K562 (cell line): Measurements from ENCODE around the gene TMEM45A. TPM values are rescaled to one million over a fixed set of nuclear protein-coding genes. Genes with fewer than 3 reads are reported as not detected.

ENCODE experiments used
- ATAC-seq: fragments of 200-7000 bp; cut with Tn5 transposase; 3 replicates; pipeline ENCODE4 v1.9.1; 2020; ENCODE audit warnings: moderate library complexity
- BruUV-seq: library from RNA; stranded (reverse); fragments of 400-500 nt; replicated peaks from 2 replicates; lab custom pipeline; 2021; lab: Mats Ljungman, UMichigan
- CTCF ChIA-PET: fragments of 300-600 bp; formaldehyde crosslinking; extraction: SDS; loops from one replicate; lab custom pipeline; 2021; ENCODE audit warnings: low intra/inter-chr PET ratio; lab: Yijun Ruan, JAX
- POLR2A ChIA-PET: fragments of 300-600, 350-650 bp; sonication (Branson Sonifier 250); formaldehyde crosslinking; extraction: SDS; loops from one replicate; lab custom pipeline; 2021; ENCODE audit warnings: antibody characterized with exemption, inconsistent platforms; lab: Yijun Ruan, JAX
- DNase-seq, 4 experiments: peaks; one replicate each; pipeline versions ENCODE4 v3.0.0 to v3.0.0-alpha.2; 2011 to 2018; ENCODE audit warnings: low spot score in 3 of 4, mixed read lengths in 3 of 4; ENCODE audit errors: extremely low read depth in 1 of 4
- FAIRE-seq: peaks from 2 replicates; lab custom pipeline; 2011; peaks lifted over from hg19 to GRCh38; lab: Jason Lieb, UNC
- H2AFZ ChIP-seq: 2 replicates; pipeline ENCODE4 v1.6.0; 2011; ENCODE audit warnings: low read depth, low read length, control low read depth, inconsistent platforms
- H3K27ac ChIP-seq: fragments of 200-600 bp; 3 replicates; pipeline ENCODE4 v1.8.0; 2011; ENCODE audit warnings: low read depth, mild to moderate bottlenecking, control low read depth, inconsistent platforms, low read length, moderate library complexity, mixed read lengths; ENCODE audit errors: extremely low read depth
- H3K27me3 ChIP-seq, 2 experiments: fragments of 300-600 bp in 1 of 2; 2 replicates in 1 of 2; 3 replicates in 1 of 2; pipeline versions ENCODE4 v1.6.0 to v1.8.0; 2011; ENCODE audit warnings: inconsistent platforms in 2 of 2, low read length in 2 of 2, mild to moderate bottlenecking in 1 of 2, mixed read lengths in 1 of 2, moderate library complexity in 1 of 2; ENCODE audit not compliant: control insufficient read depth in 2 of 2, insufficient read depth in 2 of 2
- H3K36me3 ChIP-seq: fragments of 300-600 bp; 3 replicates; pipeline ENCODE4 v1.8.0; 2011; ENCODE audit warnings: mild to moderate bottlenecking, low read length, inconsistent platforms; ENCODE audit not compliant: control insufficient read depth, insufficient read depth
- H3K4me1 ChIP-seq, 2 experiments: fragments of 200-600 bp in 1 of 2; replicated peaks in 1 of 2; 2 replicates in 1 of 2; 3 replicates in 1 of 2; pipeline versions ENCODE4 v1.5.1 to v1.8.0; 2011; ENCODE audit warnings: inconsistent platforms in 2 of 2, low read length in 2 of 2, mild to moderate bottlenecking in 1 of 2, mixed read lengths in 1 of 2, moderate library complexity in 1 of 2; ENCODE audit not compliant: control insufficient read depth in 2 of 2, insufficient read depth in 2 of 2
- H3K4me2 ChIP-seq: 2 replicates; pipeline ENCODE4 v1.6.1; 2011; ENCODE audit warnings: low read length, control low read depth, inconsistent platforms, mixed read lengths; ENCODE audit not compliant: insufficient read depth
- H3K4me3 ChIP-seq: fragments of 200-600 bp; sonication (generic), shearing (Covaris generic); 2 replicates; pipeline ENCODE4 v1.5.1; 2016; ENCODE audit warnings: control low read depth, inconsistent platforms
- H3K79me2 ChIP-seq: fragments of 200-600 bp; 3 replicates; pipeline ENCODE4 v1.8.0; 2011; ENCODE audit warnings: low read length, inconsistent platforms; ENCODE audit not compliant: control insufficient read depth, insufficient read depth
- H3K9ac ChIP-seq, 2 experiments: 2 replicates each; pipeline versions ENCODE4 v1.6.0 to v1.6.1; 2011; ENCODE audit warnings: low read depth in 2 of 2, low read length in 2 of 2, control low read depth in 1 of 2, inconsistent platforms in 1 of 2, mild to moderate bottlenecking in 1 of 2, mixed read lengths in 1 of 2; ENCODE audit not compliant: insufficient read depth in 1 of 2
- H3K9me1 ChIP-seq: one replicate; pipeline ENCODE4 v1.6.0; 2011; ENCODE audit warnings: inconsistent platforms, mild to moderate bottlenecking, low read length, moderate library complexity; ENCODE audit not compliant: control insufficient read depth, insufficient read depth
- H3K9me3 ChIP-seq: replicated peaks from 2 replicates; pipeline ENCODE4 v1.5.1; 2011; ENCODE audit warnings: low read depth, low read length, inconsistent platforms; ENCODE audit not compliant: control insufficient read depth, insufficient read depth
- H4K20me1 ChIP-seq: replicated peaks from 2 replicates; pipeline ENCODE4 v1.6.1; 2011; ENCODE audit warnings: low read length, inconsistent platforms, mixed read lengths; ENCODE audit not compliant: control insufficient read depth, insufficient read depth
- NUFIP1 ChIP-seq: fragments of 450-650 bp; IDR thresholded peaks from 2 replicates; pipeline ENCODE4 v1.6.1; 2018; ENCODE audit not compliant: partially characterized antibody
- SNRNP70 ChIP-seq: fragments of 200-400 bp; formaldehyde crosslinking; optimal IDR thresholded peaks from 2 replicates; pipeline ENCODE3; 2017; ENCODE audit warnings: low read depth, low read length
- STAT6 ChIP-seq: sonication (generic); formaldehyde crosslinking; IDR thresholded peaks from 2 replicates; pipeline ENCODE4 v1.8.1; 2023; ENCODE audit warnings: mild to moderate bottlenecking, missing genetic modification reagents
- ZNF354B ChIP-seq: fragments of 250-450 bp; sonication (Bioruptor Pico); IDR thresholded peaks from 2 replicates; pipeline ENCODE4 v1.4.0; 2020
- WGBS: fragments of 100-300 bp; shearing (Covaris generic); methylation state at CpG from one replicate; pipeline ENCODE4 v1.1.6; 2016; ENCODE audit warnings: low coverage, mixed read lengths; ENCODE audit not compliant: insufficient coverage; ENCODE audit errors: missing lambda C conversion rate; 5-methylcytosine and 5-hydroxymethylcytosine counted together
- in situ Hi-C: fragments of 300-500 bp; cut with MboI; formaldehyde crosslinking; loops from 4 replicates; pipeline ENCODE4 v1.15.0; 2018; ENCODE audit warnings: inconsistent platforms, mixed read lengths
- intact Hi-C: fragments of 100-400 bp; cut with micrococcal nuclease; formaldehyde crosslinking; loops from 2 replicates; pipeline ENCODE4 v1.14.2; 2022
- polyA plus RNA-seq, 8 experiments: library from polyadenylated mRNA; depleted of rRNA in 4 of 8; stranded (reverse) in 5 of 8; unstranded in 3 of 8; fragments of >200 nt; fragmentation: Nextera tagmentation in 2 of 8; fragmentation: Illumina TruSeq in 1 of 8; extraction: Ambion mirVana in 2 of 8; extraction: Trizol in 1 of 8; gene quantifications; 2 replicates each; pipeline versions ENCODE4 v1.2.1 to v1.2.3, GENCODE V29; 2011 to 2014; ENCODE audit warnings: inconsistent platforms in 1 of 8, missing spikeins in 1 of 8
- total RNA-seq, 7 experiments: library from RNA; depleted of rRNA in 6 of 7; stranded (reverse); fragments of >200 nt in 6 of 7; fragmentation: Illumina TruSeq in 2 of 7; extraction: Trizol in 2 of 7; gene quantifications; 2 replicates each; pipeline versions ENCODE4 v1.2.1 to v1.2.3, GENCODE V29; 2011 to 2021; ENCODE audit warnings: low replicate concordance in 1 of 7

TMEM45A gene
- total and polyA plus RNA-seq, 9 of the 15 experiments (the other 6 are each of a cell fraction or from before 2014, with no cell fraction given) = 0.41 to 4.1 (median 0.95) TPM

- intact Hi-C loops = no loop called here
- no peak overlapping the region for H3K4me3 ChIP-seq
- H3K9me3 ChIP-seq = no peaks in the 10 kb centered on the region
- no peak for FAIRE-seq
- H3K27me3 ChIP-seq = no peaks in the 10 kb centered on the region
- TF ChIP-seq NUFIP1 = no peak
- TF ChIP-seq SNRNP70 = no peak
- TF ChIP-seq STAT6 (CRISPR knock-in tag) = no peak
- TF ChIP-seq ZNF354B (CRISPR knock-in tag) = no peak
- TF ChIP-seq, all 486 proteins: peak for 0
- H3K9ac ChIP-seq = no peak overlapping the region
- no peaks in the 10 kb centered on the region for H4K20me1 ChIP-seq
- no peaks in the 10 kb centered on the region for H3K36me3 ChIP-seq
- no peaks in the 10 kb centered on the region for H3K79me2 ChIP-seq
- no peak for DNase-seq
- 44% methylated on average over 6 of the region's 6 CpGs for WGBS
- H3K4me1 ChIP-seq = peaks cover 0 to 13% of the 10 kb centered on the region in 2 experiments; a peak in 2 of 5 replicates
- no peak overlapping the region for H3K4me2 ChIP-seq
- H3K27ac ChIP-seq = no peak overlapping the region
- no peak for ATAC-seq
- ChIA-PET CTCF (no interaction called here), POLR2A (no interaction called here)
- no peak overlapping the region for H2AFZ ChIP-seq
- no TSS peak for BruUV-seq
- in situ Hi-C loops = no loop called here
- no peaks in the 10 kb centered on the region for H3K9me1 ChIP-seq
Measured at GRCh38 chr3:100517276-100517675, 24.9 kb downstream of the TMEM45A start.
